ENCODE data around the gene SYCE3.

DNA sequence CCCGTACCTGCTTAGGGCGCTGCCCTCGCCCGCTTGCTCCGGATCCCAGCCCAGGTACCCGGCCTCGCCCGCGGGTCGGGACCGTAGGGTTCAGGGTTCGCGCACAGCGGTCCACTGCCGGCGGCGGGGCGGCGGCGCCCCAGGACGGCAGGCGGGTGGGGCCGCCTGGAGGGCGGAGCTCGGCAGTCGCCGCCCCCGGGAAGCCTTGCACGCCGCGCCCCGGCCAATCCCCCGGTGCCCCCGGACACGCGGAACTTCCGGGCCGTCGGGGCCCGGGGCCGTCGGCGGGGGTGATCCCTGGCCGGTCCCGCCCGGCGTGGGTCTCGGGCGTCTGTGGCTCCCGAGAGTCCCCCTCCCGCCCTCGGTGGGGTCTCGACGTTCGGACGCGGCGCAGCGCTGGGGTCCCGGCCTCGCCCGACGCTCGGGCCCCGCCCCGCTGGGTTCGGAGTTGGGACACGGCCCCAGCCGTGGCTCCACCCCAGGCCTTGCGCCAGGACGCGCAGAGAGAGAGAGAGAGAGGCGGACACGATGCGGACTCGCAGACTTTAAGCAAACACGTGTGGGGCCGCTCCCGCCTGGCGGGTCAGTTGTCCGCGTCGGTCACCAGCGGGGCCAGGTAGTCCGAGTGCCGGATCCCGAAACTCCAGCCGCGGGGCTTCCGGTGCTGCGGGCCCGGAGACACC is 32.7 kb downstream of the SYCE3 start, which contains the start of gene TYMP:
- TF ChIP-seq ZNF12 (CRISPR knock-in tag; IDR thresholded peaks at IDR 0.05) (no peak), REST (IDR thresholded peaks at IDR 0.05; ENCODE audit: borderline replicate concordance) (no peak), REST (CRISPR knock-in tag; IDR thresholded peaks at IDR 0.05; ENCODE audit: low read depth) (no peak), USF2 (CRISPR knock-in tag; IDR thresholded peaks at IDR 0.05) (no peak), TFE3 (CRISPR knock-in tag; IDR thresholded peaks at IDR 0.05) (no peak), GATAD2A (IDR thresholded peaks at IDR 0.05) (no peak), NONO (IDR thresholded peaks at IDR 0.05; ENCODE audit: low read depth in 2 of 2, low read length in 1 of 2) (no peak), ETV5 (CRISPR knock-in tag; IDR thresholded peaks at IDR 0.05; ENCODE audit: low read depth) (no peak), ELF1 (tag; IDR thresholded peaks at IDR 0.05) (no peak), POLR2AphosphoS5 (IDR thresholded peaks at IDR 0.05; ENCODE audit: control insufficient read depth, insufficient read depth, low read depth, low read length) (no peak), ARNT (IDR thresholded peaks at IDR 0.05) (no peak), CBX8 (IDR thresholded peaks at IDR 0.05; ENCODE audit: borderline replicate concordance, extremely low read depth, low read depth, low read length, poor library complexity, severe bottlenecking) (no peak), MAZ (CRISPR knock-in tag; conservative IDR thresholded peaks at IDR 0.05 in 1 of 2, IDR thresholded peaks at IDR 0.05 in 1 of 2) (no peak)
- TF ChIP-seq, protein P1, sequence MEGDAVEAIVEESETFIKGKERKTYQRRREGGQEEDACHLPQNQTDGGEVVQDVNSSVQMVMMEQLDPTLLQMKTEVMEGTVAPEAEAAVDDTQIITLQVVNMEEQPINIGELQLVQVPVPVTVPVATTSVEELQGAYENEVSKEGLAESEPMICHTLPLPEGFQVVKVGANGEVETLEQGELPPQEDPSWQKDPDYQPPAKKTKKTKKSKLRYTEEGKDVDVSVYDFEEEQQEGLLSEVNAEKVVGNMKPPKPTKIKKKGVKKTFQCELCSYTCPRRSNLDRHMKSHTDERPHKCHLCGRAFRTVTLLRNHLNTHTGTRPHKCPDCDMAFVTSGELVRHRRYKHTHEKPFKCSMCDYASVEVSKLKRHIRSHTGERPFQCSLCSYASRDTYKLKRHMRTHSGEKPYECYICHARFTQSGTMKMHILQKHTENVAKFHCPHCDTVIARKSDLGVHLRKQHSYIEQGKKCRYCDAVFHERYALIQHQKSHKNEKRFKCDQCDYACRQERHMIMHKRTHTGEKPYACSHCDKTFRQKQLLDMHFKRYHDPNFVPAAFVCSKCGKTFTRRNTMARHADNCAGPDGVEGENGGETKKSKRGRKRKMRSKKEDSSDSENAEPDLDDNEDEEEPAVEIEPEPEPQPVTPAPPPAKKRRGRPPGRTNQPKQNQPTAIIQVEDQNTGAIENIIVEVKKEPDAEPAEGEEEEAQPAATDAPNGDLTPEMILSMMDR (IDR thresholded peaks at IDR 0.05 in 2 of 3, conservative IDR thresholded peaks at IDR 0.05 in 1 of 3; ENCODE audit: insufficient read depth in 2 of 3, low read depth in 1 of 3, low read length in 3 of 3): no peak
- TF ChIP-seq, protein P2, sequence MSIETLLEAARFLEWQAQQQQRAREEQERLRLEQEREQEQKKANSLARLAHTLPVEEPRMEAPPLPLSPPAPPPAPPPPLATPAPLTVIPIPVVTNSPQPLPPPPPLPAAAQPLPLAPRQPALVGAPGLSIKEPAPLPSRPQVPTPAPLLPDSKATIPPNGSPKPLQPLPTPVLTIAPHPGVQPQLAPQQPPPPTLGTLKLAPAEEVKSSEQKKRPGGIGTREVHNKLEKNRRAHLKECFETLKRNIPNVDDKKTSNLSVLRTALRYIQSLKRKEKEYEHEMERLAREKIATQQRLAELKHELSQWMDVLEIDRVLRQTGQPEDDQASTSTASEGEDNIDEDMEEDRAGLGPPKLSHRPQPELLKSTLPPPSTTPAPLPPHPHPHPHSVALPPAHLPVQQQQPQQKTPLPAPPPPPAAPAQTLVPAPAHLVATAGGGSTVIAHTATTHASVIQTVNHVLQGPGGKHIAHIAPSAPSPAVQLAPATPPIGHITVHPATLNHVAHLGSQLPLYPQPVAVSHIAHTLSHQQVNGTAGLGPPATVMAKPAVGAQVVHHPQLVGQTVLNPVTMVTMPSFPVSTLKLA (conservative IDR thresholded peaks at IDR 0.05): no peak

All from K562 (cell line).